IMR-90 (cell line): ENCODE data around the gene CLEC19A. TPM values are rescaled to one million over a fixed set of nuclear protein-coding genes. Genes with fewer than 3 reads are reported as not detected.

Source experiments
- ATAC-seq: fragments of 200-7000 bp; cut with Tn5 transposase; 2 replicates; pipeline ENCODE4 v1.9.1; 2020; ENCODE audit warnings: low read depth, mild to moderate bottlenecking, moderate library complexity
- BruUV-seq: library from RNA; stranded (reverse); fragments of 400-500 nt; replicated peaks from 2 replicates; lab custom pipeline; 2021; lab: Mats Ljungman, UMichigan
- CTCF ChIA-PET: fragments of 300-600 bp; formaldehyde crosslinking; extraction: SDS; loops from one replicate; lab custom pipeline; 2021; ENCODE audit warnings: antibody characterized with exemption; lab: Yijun Ruan, JAX
- POLR2A ChIA-PET: fragments of 300-600 bp; sonication (Branson Sonifier 250); formaldehyde crosslinking; loops from one replicate; lab custom pipeline; 2022; ENCODE audit warnings: antibody characterized with exemption; ENCODE audit not compliant: unreplicated experiment; lab: Charles Lee
- DNase-seq: peaks from one replicate; pipeline ENCODE4 v3.0.0; 2013
- H2AFZ ChIP-seq: replicated peaks from 2 replicates; pipeline ENCODE3; 2013; ENCODE audit warnings: low read length, mild to moderate bottlenecking; ENCODE audit not compliant: poor library complexity
- H2AK5ac ChIP-seq: 2 replicates; pipeline ENCODE4 v1.6.1; 2013; ENCODE audit warnings: low read depth, low read length, inconsistent platforms
- H2AK9ac ChIP-seq: replicated peaks from 2 replicates; pipeline ENCODE3; 2013; ENCODE audit warnings: mild to moderate bottlenecking, low read depth, low read length, moderate library complexity; ENCODE audit not compliant: poor library complexity
- H2BK120ac ChIP-seq: 2 replicates; pipeline ENCODE4 v1.6.1; 2013; ENCODE audit warnings: low read depth, low read length, inconsistent platforms
- H2BK15ac ChIP-seq: 3 replicates; pipeline ENCODE4 v1.6.1; 2013; ENCODE audit warnings: low read depth, low read length, inconsistent platforms
- H2BK20ac ChIP-seq: 2 replicates; pipeline ENCODE4 v1.6.1; 2013; ENCODE audit warnings: low read depth, mild to moderate bottlenecking, inconsistent platforms, low read length, moderate library complexity
- H2BK5ac ChIP-seq: 2 replicates; pipeline ENCODE4 v1.6.1; 2013; ENCODE audit warnings: mild to moderate bottlenecking, low read depth, low read length, inconsistent platforms; ENCODE audit not compliant: poor library complexity, severe bottlenecking
- H3K14ac ChIP-seq: replicated peaks from 2 replicates; pipeline ENCODE4 v1.6.1; 2013; ENCODE audit warnings: low read depth, low read length, inconsistent platforms
- H3K18ac ChIP-seq: 2 replicates; pipeline ENCODE4 v1.6.1; 2013; ENCODE audit warnings: low read depth, low read length, control low read depth
- H3K23ac ChIP-seq: 2 replicates; pipeline ENCODE4 v1.6.1; 2013; ENCODE audit warnings: low read depth, low read length, inconsistent platforms
- H3K27ac ChIP-seq: 2 replicates; pipeline ENCODE4 v1.5.1; 2013; ENCODE audit warnings: mild to moderate bottlenecking, control low read depth, low read length; ENCODE audit not compliant: insufficient read depth
- H3K27me3 ChIP-seq: 2 replicates; pipeline ENCODE4 v1.6.1; 2013; ENCODE audit warnings: low read length; ENCODE audit not compliant: control insufficient read depth, insufficient read depth
- H3K36me3 ChIP-seq: 2 replicates; pipeline ENCODE4 v1.6.1; 2013; ENCODE audit warnings: low read length, mixed read lengths; ENCODE audit not compliant: control insufficient read depth, insufficient read depth
- H3K4ac ChIP-seq: 2 replicates; pipeline ENCODE4 v1.6.1; 2013; ENCODE audit warnings: low read depth, low read length, inconsistent platforms
- H3K4me1 ChIP-seq: 2 replicates; pipeline ENCODE4 v1.6.1; 2013; ENCODE audit warnings: low read length, mixed read lengths; ENCODE audit not compliant: control insufficient read depth, insufficient read depth
- H3K4me2 ChIP-seq: 2 replicates; pipeline ENCODE4 v1.6.1; 2013; ENCODE audit warnings: low read depth, mild to moderate bottlenecking, control low read depth, low read length, moderate library complexity
- H3K4me3 ChIP-seq: 2 replicates; pipeline ENCODE4 v1.5.1; 2013; ENCODE audit warnings: low read depth, mild to moderate bottlenecking, control low read depth, low read length, moderate library complexity; ENCODE audit not compliant: insufficient read depth
- H3K56ac ChIP-seq: 2 replicates; pipeline ENCODE4 v1.6.1; 2013; ENCODE audit warnings: low read length, inconsistent platforms; ENCODE audit not compliant: insufficient read depth; ENCODE audit errors: extremely low read depth
- H3K79me1 ChIP-seq, 2 experiments: 2 replicates each; pipeline ENCODE4 v1.6.1; 2013; ENCODE audit warnings: low read length in 2 of 2, inconsistent platforms in 1 of 2, low read depth in 1 of 2
- H3K9ac ChIP-seq: 2 replicates; pipeline ENCODE4 v1.6.1; 2013; ENCODE audit warnings: low read depth, low read length, control low read depth
- H3K9me1 ChIP-seq: 2 replicates; pipeline ENCODE4 v1.6.1; 2013; ENCODE audit warnings: low read length, inconsistent platforms; ENCODE audit not compliant: insufficient read depth
- H3K9me3 ChIP-seq: 2 replicates; pipeline ENCODE4 v1.6.1; 2013; ENCODE audit warnings: low read length; ENCODE audit not compliant: control insufficient read depth, insufficient read depth
- H4K20me1 ChIP-seq: 2 replicates; pipeline ENCODE4 v1.6.1; 2013; ENCODE audit warnings: low read length, inconsistent platforms; ENCODE audit not compliant: insufficient read depth
- H4K5ac ChIP-seq: 2 replicates; pipeline ENCODE4 v1.6.1; 2013; ENCODE audit warnings: mild to moderate bottlenecking, low read depth, low read length, control low read depth
- H4K8ac ChIP-seq, 2 experiments: 2 replicates each; pipeline ENCODE4 v1.6.1; 2013; ENCODE audit warnings: low read depth in 2 of 2, low read length in 2 of 2, control low read depth in 1 of 2, inconsistent platforms in 1 of 2
- H4K91ac ChIP-seq: 2 replicates; pipeline ENCODE4 v1.6.1; 2013; ENCODE audit warnings: low read depth, low read length, inconsistent platforms; ENCODE audit not compliant: insufficient read depth
- CEBPB ChIP-seq: IDR thresholded peaks from 2 replicates; pipeline ENCODE4 v1.6.1; 2012; ENCODE audit warnings: low read depth, low read length, improper control_type of control experiment
- ELK1 ChIP-seq: fragments of 150-350 bp; IDR thresholded peaks from 2 replicates; pipeline ENCODE4 v1.6.1; 2016; ENCODE audit warnings: low read depth, mild to moderate bottlenecking, low read length, moderate library complexity, borderline replicate concordance
- WGBS, 2 experiments: methylation state at CpG; one replicate each; pipeline versions ENCODE4 v1.1.5 to v1.1.7; 2013; ENCODE audit warnings: missing lambda C conversion rate in 2 of 2; ENCODE audit not compliant: insufficient read length in 1 of 2; ENCODE audit errors: extremely low coverage in 2 of 2; 5-methylcytosine and 5-hydroxymethylcytosine counted together
- dilution Hi-C: fragments of 300-500 bp; cut with HindIII; formaldehyde crosslinking; loops from one replicate; pipeline ENCODE4 v1.14.3; 2018; ENCODE audit warnings: low sequenced_read_pairs; ENCODE audit not compliant: unreplicated experiment
- in situ Hi-C: fragments of 300-500 bp; cut with MboI; formaldehyde crosslinking; loops from 3 replicates; pipeline ENCODE4 v1.14.3; 2019; ENCODE audit warnings: low sequenced_read_pairs, inconsistent platforms, mixed read lengths
- intact Hi-C: fragments of 100-400 bp; cut with micrococcal nuclease; formaldehyde crosslinking; loops from 2 replicates; pipeline ENCODE4 v1.10.0; 2022
- polyA plus RNA-seq, 3 experiments: library from polyadenylated mRNA; depleted of rRNA; stranded (reverse); fragments of >200 nt; gene quantifications; 2 replicates each; pipeline ENCODE4 v1.2.3, GENCODE V29; 2012; ENCODE audit warnings: low replicate concordance in 1 of 3
- total RNA-seq: library from RNA; depleted of rRNA; stranded (reverse); fragments of >200 nt; gene quantifications from 2 replicates; pipeline ENCODE4 v1.2.3, GENCODE V29; 2012

CLEC19A gene
- total and polyA plus RNA-seq, 2 of the 4 experiments (the other 2 are of a cell fraction), result not detected

- Histone ChIP-seq H3K4ac (no peak overlapping the region), H3K9ac (no peak overlapping the region), H3K4me2 (no peak overlapping the region), H2AK9ac (peak overlapping the region; percentile 72), H2BK120ac (no peak overlapping the region), H3K9me3 (no peaks in the 10 kb centered on the region), H2BK15ac (no peak overlapping the region), H4K8ac (no peak overlapping the region), H3K4me3 (no peak overlapping the region), H3K18ac (no peak overlapping the region), H3K4me1 (no peaks in the 10 kb centered on the region), H3K36me3 (no peaks in the 10 kb centered on the region), H4K5ac (no peak overlapping the region), H3K56ac (no peak overlapping the region), H3K27me3 (no peaks in the 10 kb centered on the region), H2AK5ac (no peak overlapping the region), H2BK20ac (no peak overlapping the region), H3K14ac (no peak overlapping the region), H3K79me1 (no peaks in the 10 kb centered on the region), H4K20me1 (no peaks in the 10 kb centered on the region), H3K27ac (no peak overlapping the region), H2AFZ (no peak overlapping the region), H2BK5ac (no peak overlapping the region), H3K9me1 (no peaks in the 10 kb centered on the region), H4K91ac (no peak overlapping the region), H3K23ac (no peak overlapping the region)
- ATAC-seq, result no peak
- TF ChIP-seq CEBPB (no peak), ELK1 (no peak)
- in situ Hi-C loops (no loop called here), intact Hi-C loops (no loop called here), dilution Hi-C loops (no loop called here)
- no CpG with 5 or more reads among the region's 4 CpGs for WGBS, 2 experiments
- POLR2A ChIA-PET, result no interaction called here
- CTCF ChIA-PET, result interaction anchor here (0.6 kb wide), 1 partner anchor 9 kb away, joined by 6 read pairs; no protein-coding TSS in a partner anchor
- BruUV-seq, result no TSS peak
- no peak for DNase-seq
Measured at GRCh38 chr16:19356024-19356952, 70.8 kb downstream of the CLEC19A start.
